Measurements from ENCODE around the gene CHCHD5. TPM values are rescaled to one million over a fixed set of nuclear protein-coding genes. Genes with fewer than 3 reads are reported as not detected.
A peak's percentile ranks its signal among the peaks of the same experiment; 100 is the strongest.

The CHCHD5 gene
- total RNA-seq, 4 donors from 2014 or later, result 11.9 to 22.0 (median 15.7) TPM

GRCh38 chr2:112577756-112578155 lies 6.7 kb upstream of the CHCHD5 start:
- DNase-seq (ENCODE audit: low spot score) (no peak), ATAC-seq (ENCODE audit: low FRiP score) (no peak)
- TF ChIP-seq CTCF (IDR thresholded peaks at IDR 0.05), result no peak

- ATAC-seq (ENCODE audit: low FRiP score), result no peak
- DNase-seq (ENCODE audit: low spot score), result no peak
- TF ChIP-seq CTCF (IDR thresholded peaks at IDR 0.05), result no peak
Measured at GRCh38 chr2:112579241-112579640, 5.2 kb upstream of the CHCHD5 start.

GRCh38 chr2:112580084-112580483 lies 4.3 kb upstream of the CHCHD5 start:
- ATAC-seq (ENCODE audit: low FRiP score) (no peak), DNase-seq (ENCODE audit: low spot score) (no peak)
- no peak for TF ChIP-seq CTCF (IDR thresholded peaks at IDR 0.05)

GRCh38 chr2:112582314-112582746 lies 2.1 kb upstream of the CHCHD5 start:
- peak; percentile 43 for ATAC-seq (ENCODE audit: low FRiP score)
- TF ChIP-seq CTCF (IDR thresholded peaks at IDR 0.05), result peak in 1 of 3 donors; percentile 32
- no peak for DNase-seq (ENCODE audit: low spot score)

GRCh38 chr2:112583497-112584133 lies 794 bp upstream of the CHCHD5 start:
- no peak for TF ChIP-seq CTCF (IDR thresholded peaks at IDR 0.05)
- ATAC-seq (ENCODE audit: low FRiP score) (no peak), DNase-seq (ENCODE audit: low spot score) (no peak)

- ATAC-seq (ENCODE audit: low FRiP score), result no peak
- TF ChIP-seq CTCF (IDR thresholded peaks at IDR 0.05), result no peak
- no peak for DNase-seq (ENCODE audit: low spot score)
Measured at GRCh38 chr2:112584891-112585250, 462 bp downstream of the CHCHD5 start.

GRCh38 chr2:112585400-112585799 lies 991 bp downstream of the CHCHD5 start:
- TF ChIP-seq CTCF (IDR thresholded peaks at IDR 0.05), result no peak
- ATAC-seq (ENCODE audit: low FRiP score), result no peak
- DNase-seq (ENCODE audit: low spot score), result no peak

Measured in omental fat pad (tissue), 4 donors.